ENCODE measurements around the gene WDR36. TPM values are rescaled to one million over a fixed set of nuclear protein-coding genes. Genes with fewer than 3 reads are reported as not detected.

WDR36 gene
- total RNA-seq, 2 donors from 2014 or later, result 28.5 to 32.0 TPM

GRCh38 chr5:111117136-111117535 is 25.0 kb downstream of the WDR36 start:
- Histone ChIP-seq H3K27ac (ENCODE audit: low read depth, low read length) (no peak overlapping the region), H3K4me1 (ENCODE audit: control insufficient read depth, insufficient read depth, low read length) (no peaks in the 10 kb centered on the region), H3K27me3 (ENCODE audit: control insufficient read depth, insufficient read depth, low read length, poor library complexity, severe bottlenecking) (peaks cover 21% of the 10 kb centered on the region), H3K9me3 (ENCODE audit: control insufficient read depth, low read length) (no peaks in the 10 kb centered on the region), H3K36me3 (ENCODE audit: control insufficient read depth, insufficient read depth, low read length) (peaks cover 62% of the 10 kb centered on the region), H3K9ac (ENCODE audit: extremely low read depth, low read length, poor library complexity, severe bottlenecking) (no peak overlapping the region), H3K4me3 (ENCODE audit: low read length) (no peak overlapping the region)
- H3K27me3 Mint-ChIP-seq (ENCODE audit: insufficient read depth), result peaks cover 1% of the 10 kb centered on the region
- H3K9me3 Mint-ChIP-seq, result no peaks in the 10 kb centered on the region
- peaks cover 20% of the 10 kb centered on the region for H3K4me1 Mint-ChIP-seq
- 65% methylated on average over 1 of the region's 1 CpG; no CpG with 5 or more reads in 1 of the 2 experiments for WGBS, 2 experiments (ENCODE audit: insufficient coverage in 1 of 2, insufficient read length in 1 of 2)
- no peak for TF ChIP-seq CTCF (conservative IDR thresholded peaks at IDR 0.05)
- H3K36me3 Mint-ChIP-seq (ENCODE audit: low read depth), result peaks cover 33% of the 10 kb centered on the region
- no peak overlapping the region for H3K27ac Mint-ChIP-seq
- no peak overlapping the region for H3K4me3 Mint-ChIP-seq
- DNase-seq, result no peak

DNA sequence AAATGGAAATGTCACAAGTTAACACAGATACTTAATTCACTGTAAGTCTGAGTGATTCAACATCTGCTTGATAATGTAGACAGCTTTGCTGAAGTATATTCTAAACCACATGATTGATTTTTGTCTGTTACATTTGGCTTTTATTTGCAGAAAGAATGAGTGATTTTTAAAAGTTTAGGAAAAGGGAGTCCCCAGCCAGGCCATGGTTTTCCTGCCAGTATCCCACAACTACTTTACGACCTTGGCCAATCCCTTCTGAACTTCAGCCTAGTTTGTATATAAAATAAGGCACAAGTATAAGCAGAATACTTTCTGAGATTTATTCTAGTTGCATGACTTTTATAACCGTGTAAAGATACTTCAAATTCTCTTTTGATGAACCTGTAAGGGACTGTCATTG is 27.1 kb downstream of the WDR36 start:
- Histone ChIP-seq H3K9me3 (ENCODE audit: control insufficient read depth, low read length) (no peaks in the 10 kb centered on the region), H3K4me1 (ENCODE audit: control insufficient read depth, insufficient read depth, low read length) (no peaks in the 10 kb centered on the region), H3K27ac (ENCODE audit: low read depth, low read length) (no peak overlapping the region), H3K9ac (ENCODE audit: extremely low read depth, low read length, poor library complexity, severe bottlenecking) (no peak overlapping the region), H3K36me3 (ENCODE audit: control insufficient read depth, insufficient read depth, low read length) (peaks cover 63% of the 10 kb centered on the region), H3K27me3 (ENCODE audit: control insufficient read depth, insufficient read depth, low read length, poor library complexity, severe bottlenecking) (peaks cover 14% of the 10 kb centered on the region), H3K4me3 (ENCODE audit: low read length) (no peak overlapping the region)
- Mint-ChIP-seq H3K9me3 (no peaks in the 10 kb centered on the region), H3K27me3 (ENCODE audit: insufficient read depth) (no peaks in the 10 kb centered on the region), H3K27ac (no peak overlapping the region), H3K4me3 (no peak overlapping the region), H3K4me1 (peaks cover 16% of the 10 kb centered on the region), H3K36me3 (ENCODE audit: low read depth) (peaks cover 30% of the 10 kb centered on the region)
- DNase-seq, result no peak
- 95% methylated on average over 2 of the region's 2 CpGs; no CpG with 5 or more reads in 1 of the 2 experiments for WGBS, 2 experiments (ENCODE audit: insufficient coverage in 1 of 2, insufficient read length in 1 of 2)
- no peak for TF ChIP-seq CTCF (conservative IDR thresholded peaks at IDR 0.05)

DNA sequence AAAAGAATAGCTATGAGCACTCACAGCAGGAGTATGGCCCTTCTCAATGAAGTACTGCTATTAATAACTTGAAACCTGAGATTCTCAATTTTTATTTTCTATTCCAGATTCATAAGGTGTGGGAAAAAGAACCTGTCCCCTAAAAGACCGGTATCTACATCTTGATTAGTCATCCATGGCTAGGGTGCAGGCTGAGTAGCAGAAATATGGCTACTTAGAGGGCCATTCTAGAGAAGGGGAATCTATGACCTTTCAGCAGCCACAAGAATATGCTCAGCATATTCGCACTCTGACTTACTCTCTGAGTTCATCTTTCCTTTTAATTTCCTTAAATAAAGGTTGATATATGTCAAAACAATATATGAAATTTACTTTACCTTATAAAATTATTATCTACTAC is 27.7 kb downstream of the WDR36 start:
- Mint-ChIP-seq H3K9me3 (no peaks in the 10 kb centered on the region), H3K27ac (no peak overlapping the region), H3K4me1 (peaks cover 16% of the 10 kb centered on the region), H3K27me3 (ENCODE audit: insufficient read depth) (no peaks in the 10 kb centered on the region), H3K36me3 (ENCODE audit: low read depth) (peaks cover 25% of the 10 kb centered on the region), H3K4me3 (no peak overlapping the region)
- H3K9me3 ChIP-seq (ENCODE audit: control insufficient read depth, low read length), result no peaks in the 10 kb centered on the region
- H3K9ac ChIP-seq (ENCODE audit: extremely low read depth, low read length, poor library complexity, severe bottlenecking), result no peak overlapping the region
- H3K36me3 ChIP-seq (ENCODE audit: control insufficient read depth, insufficient read depth, low read length), result peaks cover 63% of the 10 kb centered on the region
- peaks cover 8% of the 10 kb centered on the region for H3K27me3 ChIP-seq (ENCODE audit: control insufficient read depth, insufficient read depth, low read length, poor library complexity, severe bottlenecking)
- DNase-seq, result no peak
- WGBS, 2 experiments (ENCODE audit: insufficient coverage in 1 of 2, insufficient read length in 1 of 2), result 93 to 100% methylated on average over 1 of the region's 2 CpGs
- no peak overlapping the region for H3K4me3 ChIP-seq (ENCODE audit: low read length)
- H3K4me1 ChIP-seq (ENCODE audit: control insufficient read depth, insufficient read depth, low read length), result no peaks in the 10 kb centered on the region
- no peak overlapping the region for H3K27ac ChIP-seq (ENCODE audit: low read depth, low read length)
- TF ChIP-seq CTCF (conservative IDR thresholded peaks at IDR 0.05), result no peak

All from endodermal cell (in vitro differentiated cells).